Measurements from ENCODE around the gene EPB42.
A peak's percentile ranks its signal among the peaks of the same experiment; 100 is the strongest.

EPB42 gene

GRCh38 chr15:43207024-43207423, 13.8 kb downstream of the EPB42 start:
- no peaks in the 10 kb centered on the region for H3K9me2 ChIP-seq (replicated peaks; ENCODE audit: insufficient read depth, low read length)

GRCh38 chr15:43206054-43206453, 14.8 kb downstream of the EPB42 start:
- Histone ChIP-seq H4K20me1 (ENCODE audit: low read depth, low read length) (no peaks in the 10 kb centered on the region), H3K9me3 (ENCODE audit: insufficient read depth, low read length) (no peaks in the 10 kb centered on the region), H3F3A (ENCODE audit: insufficient read depth) (no peaks in the 10 kb centered on the region), H3K4me2 (ENCODE audit: low read depth, low read length, poor library complexity, severe bottlenecking) (no peak overlapping the region), H3K4me3 (ENCODE audit: insufficient read depth, low read length, poor library complexity, severe bottlenecking) (no peak overlapping the region), H3K9ac (ENCODE audit: low read length) (no peak overlapping the region), H3K79me2 (ENCODE audit: insufficient read depth, low read length) (no peaks in the 10 kb centered on the region), H3K27me3 (ENCODE audit: low read length) (no peaks in the 10 kb centered on the region), H3K9me2 (replicated peaks; ENCODE audit: insufficient read depth, low read length) (no peaks in the 10 kb centered on the region), H2AFZ (ENCODE audit: low read depth, low read length, severe bottlenecking) (no peak overlapping the region), H3K27ac (ENCODE audit: low read depth, low read length) (no peak overlapping the region), H3K36me3 (ENCODE audit: low read length) (no peaks in the 10 kb centered on the region)
- TF ChIP-seq CTCF (IDR thresholded peaks at IDR 0.05; ENCODE audit: insufficient read depth, low read length, poor library complexity, severe bottlenecking) = no peak
- TF ChIP-seq EZH2phosphoT487 (conservative IDR thresholded peaks at IDR 0.05; ENCODE audit: low read length) = no peak

More at GRCh38 chr15:43207024-43207423, 13.8 kb downstream of the EPB42 start:
- no peak for TF ChIP-seq CTCF (IDR thresholded peaks at IDR 0.05; ENCODE audit: insufficient read depth, low read length, poor library complexity, severe bottlenecking)
- TF ChIP-seq EZH2phosphoT487 (conservative IDR thresholded peaks at IDR 0.05; ENCODE audit: low read length) = no peak
- Histone ChIP-seq H3K4me2 (ENCODE audit: low read depth, low read length, poor library complexity, severe bottlenecking) (no peak overlapping the region), H3K9me3 (ENCODE audit: insufficient read depth, low read length) (no peaks in the 10 kb centered on the region), H3K79me2 (ENCODE audit: insufficient read depth, low read length) (no peaks in the 10 kb centered on the region), H4K20me1 (ENCODE audit: low read depth, low read length) (no peaks in the 10 kb centered on the region), H3K4me3 (ENCODE audit: insufficient read depth, low read length, poor library complexity, severe bottlenecking) (no peak overlapping the region), H3K36me3 (ENCODE audit: low read length) (no peaks in the 10 kb centered on the region), H2AFZ (ENCODE audit: low read depth, low read length, severe bottlenecking) (no peak overlapping the region), H3K27me3 (ENCODE audit: low read length) (no peaks in the 10 kb centered on the region), H3K9ac (ENCODE audit: low read length) (no peak overlapping the region), H3K27ac (ENCODE audit: low read depth, low read length) (no peak overlapping the region), H3F3A (ENCODE audit: insufficient read depth) (no peaks in the 10 kb centered on the region)

- Histone ChIP-seq H3K9me2 (replicated peaks; ENCODE audit: insufficient read depth, low read length) (no peaks in the 10 kb centered on the region), H4K20me1 (ENCODE audit: low read depth, low read length) (no peaks in the 10 kb centered on the region), H3K27ac (ENCODE audit: low read depth, low read length) (no peak overlapping the region), H3K4me3 (ENCODE audit: insufficient read depth, low read length, poor library complexity, severe bottlenecking) (no peak overlapping the region), H3K4me2 (ENCODE audit: low read depth, low read length, poor library complexity, severe bottlenecking) (no peak overlapping the region), H3K79me2 (ENCODE audit: insufficient read depth, low read length) (no peaks in the 10 kb centered on the region), H3K9me3 (ENCODE audit: insufficient read depth, low read length) (no peaks in the 10 kb centered on the region), H2AFZ (ENCODE audit: low read depth, low read length, severe bottlenecking) (no peak overlapping the region), H3K9ac (ENCODE audit: low read length) (no peak overlapping the region), H3K27me3 (ENCODE audit: low read length) (no peaks in the 10 kb centered on the region), H3F3A (ENCODE audit: insufficient read depth) (no peaks in the 10 kb centered on the region), H3K36me3 (ENCODE audit: low read length) (no peaks in the 10 kb centered on the region)
- TF ChIP-seq CTCF (IDR thresholded peaks at IDR 0.05; ENCODE audit: insufficient read depth, low read length, poor library complexity, severe bottlenecking) (peak; percentile 82), EZH2phosphoT487 (conservative IDR thresholded peaks at IDR 0.05; ENCODE audit: low read length) (no peak)
Measured at GRCh38 chr15:43204016-43204901, 16.6 kb downstream of the EPB42 start.
